Measurements from ENCODE around the gene PRF1. TPM values are rescaled to one million over a fixed set of nuclear protein-coding genes. Genes with fewer than 3 reads are reported as not detected.

PRF1 gene
- polyA plus RNA-seq, 3 donors = 0.43 to 3.7 (median 2.4) TPM

DNA sequence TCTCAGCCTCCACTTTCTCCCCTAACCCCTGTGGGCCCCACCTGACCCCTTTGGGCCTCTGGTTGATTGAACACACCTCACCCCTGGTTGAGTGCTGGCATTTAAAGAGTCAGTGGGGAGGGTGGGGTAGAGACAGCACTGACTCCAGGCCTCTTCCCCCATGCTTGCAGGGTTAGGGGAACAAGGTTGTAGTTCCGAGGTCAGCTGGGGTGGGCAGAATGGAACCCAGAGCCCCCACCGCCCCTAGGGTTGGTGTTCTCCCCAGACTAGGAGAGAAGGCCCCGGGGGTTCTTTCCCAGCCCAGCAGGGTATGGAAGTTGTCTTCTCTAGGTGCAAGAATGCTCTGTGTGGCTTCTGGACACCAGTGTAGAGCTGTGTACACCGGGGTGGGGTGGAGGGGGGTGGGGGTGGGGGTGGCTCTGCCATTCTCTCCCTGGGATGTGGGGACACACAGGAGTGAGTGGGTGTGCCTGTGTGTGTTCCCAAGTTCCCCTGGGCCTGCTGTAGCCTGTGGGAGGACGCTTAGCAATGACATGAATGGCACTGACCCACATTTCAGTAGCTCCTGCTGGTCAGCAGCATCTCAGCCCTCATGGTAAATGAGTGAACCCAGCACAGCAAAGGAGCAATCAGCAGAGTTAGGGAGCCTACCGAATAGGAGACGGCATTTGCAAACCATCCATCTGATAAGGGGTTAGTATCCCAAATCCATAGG lies 33.6 kb downstream of the PRF1 start:
- 83 to 87% (median 85%) methylated on average over 7 of the region's 7 CpGs for WGBS, 3 donors
- no peak overlapping the region for H3K27ac ChIP-seq (ENCODE audit: low read depth, low read length)

DNA sequence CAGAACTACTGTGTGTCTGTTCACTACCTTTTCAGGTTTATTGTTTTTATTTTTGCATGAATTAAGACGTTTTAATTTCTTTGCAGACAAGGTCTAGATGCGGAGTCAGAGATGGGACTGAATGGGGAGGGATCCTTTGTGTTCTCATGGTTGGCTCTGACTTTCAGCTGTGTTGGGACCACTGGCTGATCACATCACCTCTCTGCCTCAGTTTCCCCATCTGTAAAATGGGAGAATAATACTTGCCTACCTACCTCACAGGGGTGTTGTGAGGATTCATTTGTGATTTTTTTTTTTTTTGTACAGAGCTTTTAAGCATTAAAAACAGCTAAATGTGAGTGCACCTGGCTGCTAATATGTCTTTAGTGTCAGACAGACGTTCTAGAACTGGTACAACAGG lies 34.4 kb downstream of the PRF1 start:
- H3K27ac ChIP-seq (ENCODE audit: low read depth, low read length) = no peak overlapping the region
- 78 to 96% (median 96%) methylated on average over 3 of the region's 3 CpGs for WGBS, 3 donors

DNA sequence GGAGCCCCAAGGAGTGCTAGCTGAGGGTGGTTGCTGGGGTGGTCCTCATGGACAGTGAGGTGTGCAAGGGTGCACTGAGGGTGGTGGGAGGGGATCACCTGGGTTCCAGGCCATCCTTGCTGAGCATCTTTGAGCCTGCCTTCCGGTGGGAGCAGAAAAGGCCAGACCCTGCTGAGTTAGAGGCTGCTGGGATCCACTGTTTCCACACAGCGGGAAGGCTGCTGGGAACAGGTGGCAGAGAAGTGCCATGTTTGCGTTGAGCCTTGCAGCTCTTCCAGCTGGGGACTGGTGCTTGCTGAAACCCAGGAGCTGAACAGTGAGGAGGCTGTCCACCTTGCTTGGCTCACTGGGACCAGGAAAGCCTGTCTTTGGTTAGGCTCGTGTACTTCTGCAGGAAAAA lies 34.9 kb downstream of the PRF1 start:
- no peak overlapping the region for H3K27ac ChIP-seq (ENCODE audit: low read depth, low read length)
- 84 to 89% (median 88%) methylated on average over 4 of the region's 4 CpGs for WGBS, 3 donors

DNA sequence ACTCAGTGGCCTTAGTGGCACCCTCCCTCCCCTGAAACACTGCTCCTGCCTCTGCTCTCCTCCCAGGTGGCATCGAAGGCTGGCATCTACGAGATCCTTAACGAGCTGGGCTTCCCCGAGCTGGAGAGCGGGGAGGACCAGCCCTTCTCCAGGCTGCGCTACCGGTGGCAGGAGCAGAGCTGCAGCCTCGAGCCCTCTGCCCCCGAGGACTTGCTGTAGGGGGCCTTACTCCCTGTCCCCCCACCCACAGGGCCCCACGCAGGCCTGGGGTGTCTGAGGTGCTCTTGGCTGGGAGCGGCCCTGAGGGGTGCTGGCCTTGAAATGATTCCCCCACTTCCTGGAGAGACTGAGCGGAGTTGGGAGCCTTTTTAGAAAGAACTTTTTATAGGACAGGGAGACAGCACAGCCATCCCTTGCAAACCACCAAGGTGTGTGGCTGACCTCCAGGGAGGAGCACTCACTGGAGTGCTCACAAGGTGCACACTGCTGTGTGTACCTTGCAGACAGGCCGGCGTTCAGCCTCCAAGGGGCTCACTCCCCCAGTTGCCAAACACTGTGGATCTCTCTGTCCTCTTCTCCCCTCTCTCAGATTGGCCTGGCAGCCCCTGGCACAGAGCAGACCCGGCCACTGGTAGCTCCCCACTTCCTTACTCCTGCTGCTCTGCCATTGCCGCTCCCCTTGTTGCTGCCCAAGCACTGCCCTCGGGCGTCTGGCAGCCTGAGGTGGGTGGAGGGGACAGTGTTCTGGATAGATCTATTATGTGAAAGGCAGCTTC lies 35.8 kb downstream of the PRF1 start:
- no peak overlapping the region for H3K27ac ChIP-seq (ENCODE audit: low read depth, low read length)
- WGBS, 3 donors = 74 to 88% (median 84%) methylated on average over 18 of the region's 18 CpGs

DNA sequence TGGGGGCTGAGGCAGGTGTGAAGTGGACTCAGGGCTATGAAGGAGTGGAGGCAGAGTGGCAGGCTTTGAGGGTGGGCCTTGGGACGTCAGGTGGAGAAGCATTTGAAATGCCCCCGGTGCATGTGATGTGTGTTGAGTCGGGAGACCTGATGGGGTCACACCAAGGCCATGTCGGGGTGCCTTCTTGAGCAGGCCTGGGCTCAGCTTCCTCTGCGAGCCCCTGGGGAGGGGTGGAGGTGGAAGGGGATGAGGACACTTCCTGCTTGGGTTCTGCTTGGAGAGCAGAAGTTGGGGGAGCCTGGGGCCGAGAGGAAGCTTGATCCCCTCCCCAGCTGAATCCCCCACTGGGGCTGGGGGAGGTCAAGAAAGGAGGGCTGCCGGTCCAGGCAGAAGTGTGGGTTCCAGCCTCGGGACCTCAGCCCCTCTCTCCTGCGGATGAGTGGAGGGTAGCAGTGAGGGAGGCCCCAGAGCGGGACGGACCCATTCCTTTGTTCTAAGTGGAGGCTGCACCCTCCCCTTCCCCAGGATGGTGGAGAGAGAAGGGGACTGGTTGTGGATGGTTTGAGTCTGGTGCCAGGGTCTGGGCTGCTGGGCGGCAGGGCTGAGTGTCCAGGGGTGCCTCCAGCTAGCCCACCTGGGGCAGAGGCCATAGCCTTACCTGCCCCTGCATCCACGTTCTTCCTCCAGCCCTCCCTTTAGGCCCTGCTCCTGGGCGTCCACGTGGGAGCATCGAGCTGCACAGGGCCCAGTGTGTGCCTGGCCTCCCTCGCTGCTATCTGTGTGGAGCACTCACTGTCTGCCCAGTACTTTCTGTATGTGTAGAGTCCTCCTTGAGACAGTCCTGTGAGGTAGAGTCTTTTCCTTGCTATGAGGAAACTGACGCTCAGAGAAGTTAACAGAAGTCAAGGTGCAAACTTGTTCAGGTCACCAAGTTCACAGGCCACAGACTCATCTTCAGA lies 36.7 kb downstream of the PRF1 start:
- 68 to 86% (median 70%) methylated on average over 15 to 18 of the region's 18 CpGs for WGBS, 3 donors
- no peak overlapping the region for H3K27ac ChIP-seq (ENCODE audit: low read depth, low read length)

DNA sequence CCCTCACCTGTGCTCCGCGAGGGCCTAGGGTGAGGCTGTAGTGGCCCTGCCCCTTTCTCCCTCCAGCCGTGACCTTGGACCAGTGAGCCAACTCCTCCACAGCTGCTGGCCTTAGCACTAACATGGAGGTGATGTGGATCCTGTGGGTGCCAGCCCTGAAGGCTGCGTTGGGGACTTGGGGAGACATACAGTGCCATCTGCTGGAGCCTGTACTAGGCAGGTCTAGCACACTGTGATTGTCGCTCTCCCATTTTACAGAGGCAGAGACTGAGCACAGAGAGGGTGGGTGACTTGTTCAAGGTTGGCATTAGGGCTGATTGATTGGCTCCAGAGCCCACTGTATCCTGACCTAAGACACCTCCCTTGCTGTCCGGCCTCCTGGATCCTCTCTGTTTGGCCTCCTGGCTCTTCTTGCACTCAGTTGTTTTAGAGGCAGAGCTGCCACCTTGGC lies 37.6 kb downstream of the PRF1 start:
- no peak overlapping the region for H3K27ac ChIP-seq (ENCODE audit: low read depth, low read length)
- 71 to 92% (median 90%) methylated on average over 6 of the region's 6 CpGs for WGBS, 3 donors

DNA sequence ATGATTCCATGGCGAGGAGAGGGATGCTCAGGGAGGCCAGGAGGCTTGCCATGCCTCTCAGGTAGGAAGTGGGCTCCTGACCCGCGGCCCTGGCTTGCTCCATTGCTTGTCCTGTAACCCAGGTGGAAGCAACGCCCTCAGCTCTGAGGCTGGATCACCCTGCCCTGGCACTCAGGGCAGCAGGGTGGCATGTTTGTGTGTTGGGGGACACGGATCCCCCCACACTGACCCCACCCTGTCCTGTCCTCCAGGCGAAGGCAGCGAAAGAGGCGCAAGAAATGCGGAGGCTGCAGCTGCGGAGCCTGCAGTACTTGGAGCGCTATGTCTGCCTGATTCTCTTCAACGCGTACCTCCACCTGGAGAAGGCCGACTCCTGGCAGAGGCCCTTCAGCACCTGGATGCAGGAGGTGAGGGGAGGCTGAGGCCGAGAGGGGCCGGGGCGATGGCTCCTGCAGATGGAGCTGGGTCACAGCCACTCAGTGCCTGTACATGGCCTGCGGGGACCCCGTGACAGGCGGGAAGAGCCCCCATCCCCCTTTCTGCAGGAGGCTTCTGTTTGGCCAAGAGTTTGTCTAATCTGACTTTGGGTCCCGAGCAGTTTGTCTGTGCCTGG lies 38.3 kb downstream of the PRF1 start:
- H3K27ac ChIP-seq (ENCODE audit: low read depth, low read length) = no peak overlapping the region
- WGBS, 3 donors = 92 to 96% (median 95%) methylated on average over 21 of the region's 21 CpGs

DNA sequence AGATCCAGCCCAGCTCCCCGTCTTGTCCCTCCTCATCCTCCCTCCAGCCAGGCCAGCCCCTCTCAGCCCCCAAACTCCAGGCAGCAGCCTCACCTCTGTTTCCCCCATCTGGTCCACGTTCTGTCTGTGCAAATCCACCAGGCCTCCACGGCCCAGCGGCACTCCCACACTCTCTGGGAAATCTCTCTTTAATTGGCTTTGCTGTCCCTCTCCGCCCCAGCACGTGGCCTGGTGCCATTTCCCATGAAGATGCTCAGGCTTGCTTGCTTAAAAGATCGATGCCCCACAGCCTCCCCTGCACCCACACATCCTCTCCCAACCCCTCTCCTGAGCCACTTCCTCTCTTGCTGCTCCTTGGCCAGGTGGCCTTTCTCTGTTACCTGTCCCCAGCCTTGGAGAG lies 39.3 kb downstream of the PRF1 start:
- H3K27ac ChIP-seq (ENCODE audit: low read depth, low read length) = no peak overlapping the region
- WGBS, 3 donors = 63 to 74% (median 70%) methylated on average over 7 of the region's 7 CpGs

DNA sequence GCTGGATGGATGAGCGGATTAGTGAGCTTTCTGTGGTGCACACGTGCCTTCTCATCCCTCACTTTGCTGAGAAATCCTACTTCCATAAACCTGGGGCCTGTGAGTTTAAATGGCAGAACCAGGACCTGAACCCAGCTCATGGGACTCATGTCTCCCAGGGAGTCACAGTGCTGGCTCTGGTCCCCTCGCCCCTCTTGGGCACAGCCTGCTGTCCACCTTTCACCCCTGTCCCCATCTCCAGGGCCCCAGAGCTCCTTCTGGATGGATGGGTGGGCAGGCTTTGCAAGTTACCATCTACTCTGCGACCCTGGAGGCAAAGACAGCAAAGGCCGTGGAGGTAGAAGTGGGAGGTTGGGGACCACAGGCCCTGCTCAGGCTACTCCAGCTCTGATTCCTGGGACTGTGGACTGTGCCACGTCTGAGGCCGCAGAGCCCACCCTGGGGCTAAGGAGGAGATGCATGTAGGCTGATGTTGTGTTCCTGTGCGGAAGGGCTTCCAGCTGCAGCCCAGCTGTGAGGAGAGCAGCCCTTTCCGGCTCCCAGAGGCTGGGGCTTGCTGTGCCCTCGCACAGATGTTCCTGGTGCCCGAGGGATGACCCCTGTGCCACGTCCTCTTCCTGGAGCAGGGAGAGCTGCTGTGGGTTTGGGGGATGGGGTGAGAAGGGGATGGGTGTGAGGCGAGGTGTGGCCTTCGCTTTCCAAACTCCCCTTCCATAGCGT lies 40.3 kb downstream of the PRF1 start:
- 86 to 90% (median 88%) methylated on average over 15 of the region's 15 CpGs for WGBS, 3 donors
- no peak overlapping the region for H3K27ac ChIP-seq (ENCODE audit: low read depth, low read length)

DNA sequence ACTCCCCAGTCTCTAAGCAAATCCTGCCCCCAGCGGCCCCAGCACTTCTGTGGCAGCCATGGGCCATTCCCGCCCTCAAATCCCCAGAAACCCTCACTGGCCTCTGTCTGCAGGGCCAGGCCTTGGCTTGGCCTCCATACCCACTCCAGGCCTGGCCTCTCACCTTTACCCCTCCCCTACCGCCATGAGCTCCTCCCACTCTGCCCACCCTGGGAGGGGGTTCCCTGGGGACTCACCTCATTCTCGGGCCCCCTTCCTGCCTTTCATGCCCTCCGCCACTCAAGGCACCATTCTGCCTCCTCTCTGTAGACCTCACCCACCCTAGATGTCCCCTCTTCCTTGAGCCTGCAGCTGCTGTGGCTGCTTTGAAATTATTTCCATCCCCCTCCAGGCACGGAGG lies 41.0 kb downstream of the PRF1 start:
- WGBS, 3 donors = 82 to 85% (median 84%) methylated on average over 6 of the region's 6 CpGs

DNA sequence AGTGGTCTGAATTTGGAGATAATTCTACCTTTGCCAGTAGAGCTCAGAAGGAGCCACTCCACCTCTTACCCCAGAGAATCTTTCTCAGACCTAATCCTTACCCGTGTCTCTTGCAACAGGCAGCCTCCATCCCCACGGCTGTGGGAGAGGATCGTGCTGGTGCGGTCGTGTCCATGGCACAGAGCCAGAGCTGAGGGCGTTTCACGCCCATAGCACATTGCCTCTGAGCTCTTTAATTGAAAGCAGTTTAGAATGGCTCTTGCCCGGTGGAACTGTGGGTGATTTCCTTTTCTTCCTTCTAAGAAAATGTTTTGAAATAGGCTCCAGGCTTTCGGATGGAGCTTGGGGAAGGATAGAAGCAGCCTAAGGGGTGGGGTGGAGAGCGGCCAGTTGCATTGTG lies 41.5 kb downstream of the PRF1 start:
- no peak overlapping the region for H3K27ac ChIP-seq (ENCODE audit: low read depth, low read length)
- 41 to 61% (median 45%) methylated on average over 10 of the region's 10 CpGs for WGBS, 3 donors

More for the DNA sequence above, 41.0 kb downstream of the PRF1 start:
- H3K27ac ChIP-seq (ENCODE audit: low read depth, low read length) = no peak overlapping the region

DNA sequence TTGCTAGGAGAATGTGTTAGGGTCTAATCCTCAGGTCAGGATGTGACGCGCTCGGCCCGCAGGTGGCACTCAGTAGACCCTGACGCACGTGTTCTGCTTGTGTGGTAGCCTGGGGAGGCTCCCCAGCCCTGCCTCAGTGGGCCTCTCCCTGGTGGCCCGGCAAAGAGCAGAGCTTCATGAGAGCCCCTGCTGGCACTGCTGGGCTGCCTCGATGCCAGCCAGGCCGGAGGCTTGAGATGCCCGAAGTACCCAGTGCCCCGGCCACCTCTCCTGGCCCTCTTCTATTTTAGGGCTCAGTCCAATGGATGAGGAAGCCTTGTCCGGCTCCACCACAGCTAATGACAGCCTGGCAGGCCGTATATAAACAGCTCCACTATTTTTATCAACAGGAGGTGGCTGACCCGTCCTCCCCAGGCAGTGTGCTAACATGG lies 42.0 kb downstream of the PRF1 start:
- WGBS, 3 donors = 84 to 88% (median 87%) methylated on average over 14 of the region's 14 CpGs
- H3K27ac ChIP-seq (ENCODE audit: low read depth, low read length) = no peak overlapping the region

DNA sequence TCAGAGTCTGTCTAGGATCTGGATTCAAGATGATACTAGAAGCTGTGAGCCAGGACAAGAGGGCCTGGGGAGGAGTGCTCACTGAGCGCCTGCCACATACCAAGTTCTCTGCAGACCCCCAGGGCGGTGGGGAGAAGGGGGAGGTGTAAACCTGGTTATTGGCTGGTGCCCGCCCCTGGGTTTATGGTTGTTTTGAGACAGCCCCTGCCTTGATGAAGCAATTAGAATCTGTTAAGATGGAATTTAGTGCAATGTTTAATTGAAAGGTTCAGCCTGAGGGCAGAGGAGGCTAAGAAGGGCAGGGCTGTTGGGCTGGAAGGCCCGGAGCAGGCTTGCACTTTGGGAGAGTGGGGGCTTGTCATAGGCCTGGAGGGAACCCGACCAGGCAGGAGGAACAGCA lies 42.7 kb downstream of the PRF1 start:
- WGBS, 3 donors = 83 to 94% (median 91%) methylated on average over 5 of the region's 5 CpGs

DNA sequence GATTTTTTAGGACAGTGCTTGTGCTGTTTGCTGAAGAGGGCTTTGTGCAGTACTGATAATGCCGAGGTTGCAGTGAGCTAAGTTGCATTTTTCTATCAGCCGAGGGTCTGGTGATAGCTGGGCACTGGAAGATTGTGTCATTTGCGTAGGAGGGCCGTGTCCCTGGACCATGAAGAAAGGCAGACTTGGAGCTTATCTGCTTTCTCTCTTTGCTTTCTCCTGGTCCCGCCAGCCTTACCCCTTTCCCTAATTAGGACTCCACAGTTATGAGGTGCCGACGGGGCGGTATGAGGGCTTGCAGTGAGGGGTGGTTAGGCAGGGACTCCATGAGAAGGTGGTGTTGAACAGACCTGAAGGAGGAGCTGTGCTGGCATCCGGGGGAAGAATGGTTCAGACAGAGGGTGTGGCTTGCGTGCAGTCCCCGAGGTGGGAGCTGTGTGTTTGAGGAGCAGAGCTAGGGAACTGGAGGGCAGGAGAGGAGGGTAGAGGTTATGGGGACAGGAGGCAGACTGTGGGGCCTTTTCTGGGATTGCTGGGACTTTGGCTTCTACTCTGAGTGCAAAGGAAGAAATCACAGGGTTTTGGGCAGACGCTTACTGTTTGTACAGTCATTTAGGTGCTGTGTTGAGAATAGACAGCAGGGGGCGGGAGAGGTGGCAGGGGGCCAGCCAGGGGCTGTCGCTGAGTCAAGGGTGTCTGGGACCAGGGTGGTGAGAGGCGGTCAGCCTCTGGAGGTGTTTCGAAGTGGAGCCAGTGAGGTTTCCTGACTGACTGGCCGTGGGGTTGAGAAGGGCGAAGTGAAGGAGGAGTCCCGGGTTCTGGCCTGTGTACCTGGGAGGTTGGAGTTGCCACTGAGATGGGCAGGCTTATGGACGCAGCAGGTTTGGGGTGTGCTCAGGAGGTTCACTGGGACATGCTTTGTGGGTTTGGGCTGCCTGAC lies 43.4 kb downstream of the PRF1 start:
- no peak overlapping the region for H3K27ac ChIP-seq (ENCODE audit: low read depth, low read length)
- WGBS, 3 donors = 34 to 43% (median 37%) methylated on average over 20 of the region's 20 CpGs

More for the DNA sequence above, 42.7 kb downstream of the PRF1 start:
- H3K27ac ChIP-seq (ENCODE audit: low read depth, low read length) = no peak overlapping the region

DNA sequence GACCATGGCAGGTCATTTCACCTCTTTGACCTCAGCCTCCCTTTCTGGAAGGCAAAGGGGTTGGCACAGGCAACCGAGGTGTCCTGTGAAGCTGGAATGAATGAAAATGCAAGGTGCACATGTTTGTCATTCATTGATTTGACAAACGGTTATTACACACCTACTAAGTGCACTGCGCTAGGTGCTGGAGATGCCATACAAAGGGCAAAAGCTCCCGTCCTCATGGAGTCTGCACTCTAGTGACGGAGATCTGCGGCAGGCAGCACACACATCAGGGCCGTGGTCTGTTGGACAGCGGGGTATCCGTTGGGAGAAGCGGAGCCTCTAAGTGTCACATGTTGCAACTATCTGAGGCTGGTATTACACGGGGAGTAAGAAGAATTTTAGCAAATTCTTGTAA lies 44.2 kb downstream of the PRF1 start:
- WGBS, 3 donors = 82 to 89% (median 85%) methylated on average over 11 of the region's 11 CpGs
- H3K27ac ChIP-seq (ENCODE audit: low read depth, low read length) = no peak overlapping the region

DNA sequence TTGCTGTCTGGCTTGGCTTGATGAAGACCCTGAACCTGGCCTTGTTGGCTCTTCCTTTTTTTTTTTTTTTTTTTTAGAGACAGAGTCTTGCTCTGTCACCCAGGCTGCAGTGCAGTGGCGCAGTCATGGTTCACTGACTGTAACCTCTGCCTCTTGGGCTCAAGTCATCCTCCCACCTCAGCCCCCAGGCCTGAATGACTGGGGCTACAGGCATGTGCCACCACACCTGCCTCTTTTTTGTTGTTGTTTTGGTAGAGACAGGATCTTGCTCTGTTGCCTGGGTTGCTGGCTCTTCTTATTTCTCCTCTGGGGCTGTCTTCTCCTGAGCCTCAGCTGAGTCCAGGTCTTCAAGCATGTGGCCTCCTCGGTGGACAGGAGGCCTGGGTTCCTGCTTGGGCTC lies 44.7 kb downstream of the PRF1 start:
- WGBS, 3 donors = 59 to 84% (median 60%) methylated on average over 2 of the region's 2 CpGs
- no peak overlapping the region for H3K27ac ChIP-seq (ENCODE audit: low read depth, low read length)

Data from adipose tissue (tissue), 3 donors.